ENCODE data around the gene SUSD2. TPM values are rescaled to one million over a fixed set of nuclear protein-coding genes. Genes with fewer than 3 reads are reported as not detected.
A peak's percentile ranks its signal among the peaks of the same experiment; 100 is the strongest.
"Not testable (repeated sequence)": the region's sequence is repeated elsewhere in the genome, so short reads cannot be mapped to it uniquely, and the experiment has no call there.

SUSD2 gene
- polyA plus RNA-seq, 3 donors from 2014 or later = 0.07 to 0.14 TPM; not detected in 1

DNA sequence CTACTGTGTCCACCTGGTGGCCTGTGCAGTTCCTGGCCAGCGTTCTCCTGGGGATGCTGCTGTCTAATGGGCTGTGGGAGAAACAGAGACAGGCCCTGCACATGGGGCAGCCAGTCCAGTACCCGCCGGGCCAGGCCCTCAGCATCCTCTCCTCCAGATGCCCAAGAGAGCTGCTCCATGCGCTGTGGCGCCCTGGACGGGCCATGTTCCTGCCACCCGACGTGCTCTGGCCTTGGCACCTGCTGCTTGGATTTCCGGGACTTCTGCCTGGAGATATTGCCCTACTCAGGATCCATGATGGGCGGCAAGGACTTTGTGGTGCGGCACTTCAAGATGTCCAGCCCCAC, 1.6 kb downstream of the SUSD2 start:
- not testable (repeated sequence) for H3K9me3 Mint-ChIP-seq; H3K27ac Mint-ChIP-seq; DNase-seq; H3K4me3 Mint-ChIP-seq; H3K27me3 Mint-ChIP-seq (ENCODE audit: low read depth in 3 of 3); H3K36me3 Mint-ChIP-seq; H3K4me1 Mint-ChIP-seq

DNA sequence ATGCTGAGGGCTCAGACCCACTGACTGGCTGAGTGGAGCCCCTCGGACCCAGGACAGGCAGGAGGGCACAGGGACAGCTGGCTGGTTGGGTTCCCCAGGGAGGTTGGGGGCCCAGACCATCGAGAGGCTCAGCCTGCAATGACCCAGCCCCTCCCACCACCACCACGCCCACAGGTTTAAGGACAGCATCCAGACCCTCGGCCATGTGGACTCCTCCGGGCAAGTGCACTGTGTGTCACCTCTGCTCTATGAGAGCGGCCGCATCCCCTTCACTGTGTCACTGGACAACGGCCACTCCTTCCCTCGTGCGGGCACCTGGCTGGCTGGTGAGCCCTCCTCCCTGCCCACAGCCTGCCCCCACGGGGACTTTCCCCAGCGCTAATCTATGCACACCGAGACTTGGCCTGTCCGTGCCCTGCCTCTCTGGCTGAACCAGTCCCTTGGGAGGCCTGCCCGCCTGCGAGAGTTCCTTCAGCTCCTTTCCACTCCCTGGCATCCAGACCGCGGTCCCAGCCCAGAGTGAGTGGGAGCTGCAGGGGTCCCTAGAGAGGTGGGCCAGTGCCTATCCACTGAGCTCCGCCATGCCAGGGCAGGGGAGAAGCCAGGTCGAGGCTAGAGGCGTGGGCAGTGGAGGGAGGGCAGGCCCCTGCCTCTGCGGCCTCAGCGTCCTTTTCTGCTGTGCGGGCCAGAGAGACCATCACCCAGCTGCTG, 2.2 kb downstream of the SUSD2 start:
- DNase-seq = no peak
- Mint-ChIP-seq H3K36me3 (no peaks in the 10 kb centered on the region), H3K27ac (no peak overlapping the region), H3K4me1 (no peaks in the 10 kb centered on the region), H3K27me3 (ENCODE audit: low read depth in 3 of 3) (peaks cover 0 to 5% (median 4%) of the 10 kb centered on the region in 3 donors), H3K9me3 (no peaks in the 10 kb centered on the region), H3K4me3 (no peak overlapping the region)

DNA sequence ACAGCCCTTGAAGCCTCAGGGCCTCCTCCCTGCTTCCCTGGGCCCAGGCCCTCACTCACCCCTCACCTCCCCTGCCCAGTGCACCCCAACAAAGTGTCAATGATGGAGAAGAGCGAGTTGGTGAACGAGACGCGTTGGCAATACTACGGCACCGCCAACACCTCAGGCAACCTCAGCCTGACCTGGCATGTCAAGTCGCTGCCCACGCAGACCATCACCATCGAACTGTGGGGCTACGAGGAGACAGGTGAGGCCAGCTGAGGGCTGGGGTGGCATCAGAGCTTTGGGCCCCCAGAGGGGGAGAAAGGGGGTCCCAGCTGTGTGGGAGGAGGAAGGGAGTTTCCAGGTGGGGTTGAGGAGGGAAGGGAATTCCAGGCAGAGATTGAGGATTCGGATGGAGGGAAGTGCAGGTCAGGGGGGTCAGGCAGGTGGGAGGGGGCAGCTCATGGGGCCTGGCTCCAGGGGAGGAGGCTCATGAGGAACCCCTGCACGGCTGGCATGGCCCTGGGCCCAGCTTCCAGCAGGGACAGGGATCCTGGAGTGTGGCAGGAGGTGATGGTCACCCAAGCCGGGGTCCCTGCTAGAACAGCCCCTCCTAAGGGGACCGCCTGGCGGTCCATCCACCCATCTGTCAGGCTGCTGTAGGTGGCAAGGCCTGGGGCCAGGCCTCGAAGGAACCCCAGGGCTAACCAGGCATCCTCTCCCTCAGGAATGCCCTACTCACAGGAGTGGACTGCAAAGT, 2.9 kb downstream of the SUSD2 start:
- Mint-ChIP-seq H3K27me3 (ENCODE audit: low read depth in 3 of 3) (peaks cover 0 to 5% (median 4%) of the 10 kb centered on the region in 3 donors), H3K4me1 (no peaks in the 10 kb centered on the region), H3K36me3 (no peaks in the 10 kb centered on the region), H3K27ac (no peak overlapping the region), H3K4me3 (no peak overlapping the region), H3K9me3 (no peaks in the 10 kb centered on the region)
- DNase-seq = no peak

DNA sequence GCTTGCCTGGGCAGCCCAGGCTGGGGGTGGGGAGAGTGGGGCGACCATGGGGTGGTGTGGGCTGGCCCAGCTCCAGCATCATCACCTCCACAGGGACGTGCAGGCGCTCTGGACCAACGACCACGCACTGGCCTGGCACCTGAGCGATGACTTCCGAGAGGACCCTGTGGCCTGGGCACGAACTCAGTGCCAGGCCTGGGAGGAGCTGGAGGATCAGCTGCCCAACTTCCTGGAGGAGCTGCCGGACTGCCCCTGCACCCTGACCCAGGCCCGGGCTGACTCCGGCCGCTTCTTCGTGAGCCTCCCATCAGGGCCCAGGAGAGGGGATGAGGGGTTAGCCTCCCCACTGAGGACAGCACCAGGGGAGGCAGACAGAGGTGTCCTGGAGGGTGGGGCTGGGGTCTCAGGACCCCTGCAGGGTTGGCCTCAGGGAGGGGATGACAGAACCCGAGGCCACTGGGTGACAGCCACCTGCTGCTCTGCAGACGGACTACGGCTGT, 3.8 kb downstream of the SUSD2 start:
- DNase-seq = no peak
- Mint-ChIP-seq H3K36me3 (no peaks in the 10 kb centered on the region), H3K4me3 (no peak overlapping the region), H3K9me3 (no peaks in the 10 kb centered on the region), H3K27me3 (ENCODE audit: low read depth in 3 of 3) (peaks cover 0 to 5% (median 3%) of the 10 kb centered on the region in 3 donors), H3K4me1 (no peaks in the 10 kb centered on the region), H3K27ac (no peak overlapping the region)

DNA sequence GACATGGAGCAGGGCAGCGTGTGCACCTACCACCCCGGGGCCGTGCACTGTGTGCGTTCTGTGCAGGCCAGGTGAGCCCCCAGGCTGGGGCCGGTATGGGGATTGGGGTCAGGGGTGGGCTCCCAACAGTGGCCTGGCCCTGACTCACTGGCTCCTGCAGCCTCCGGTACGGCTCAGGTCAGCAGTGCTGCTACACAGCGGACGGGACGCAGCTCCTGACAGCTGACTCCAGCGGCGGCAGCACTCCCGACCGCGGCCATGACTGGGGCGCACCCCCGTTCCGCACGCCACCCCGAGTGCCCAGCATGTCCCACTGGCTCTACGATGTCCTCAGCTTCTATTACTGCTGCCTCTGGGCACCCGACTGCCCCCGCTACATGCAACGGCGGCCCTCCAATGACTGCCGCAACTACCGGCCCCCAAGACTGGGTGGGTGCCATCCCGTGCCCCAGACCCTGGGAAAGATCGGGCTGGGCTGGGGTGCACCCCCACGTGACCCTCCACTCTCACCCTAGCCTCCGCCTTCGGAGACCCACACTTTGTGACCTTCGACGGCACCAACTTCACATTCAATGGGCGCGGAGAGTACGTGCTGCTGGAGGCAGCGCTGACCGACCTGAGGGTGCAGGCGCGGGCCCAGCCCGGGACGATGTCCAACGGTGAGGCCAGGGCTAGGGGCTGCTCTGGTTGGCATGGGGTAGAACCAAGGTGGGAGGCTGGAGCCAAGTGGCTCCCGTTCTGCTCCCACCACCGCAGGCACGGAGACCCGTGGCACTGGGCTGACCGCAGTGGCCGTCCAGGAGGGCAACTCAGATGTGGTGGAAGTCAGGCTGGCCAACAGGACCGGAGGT, 4.4 kb downstream of the SUSD2 start:
- Mint-ChIP-seq H3K9me3 (no peaks in the 10 kb centered on the region), H3K36me3 (no peaks in the 10 kb centered on the region), H3K4me1 (no peaks in the 10 kb centered on the region), H3K4me3 (no peak overlapping the region), H3K27ac (no peak overlapping the region), H3K27me3 (ENCODE audit: low read depth in 3 of 3) (peaks cover 0 to 5% (median 3%) of the 10 kb centered on the region in 3 donors)
- DNase-seq = no peak

DNA sequence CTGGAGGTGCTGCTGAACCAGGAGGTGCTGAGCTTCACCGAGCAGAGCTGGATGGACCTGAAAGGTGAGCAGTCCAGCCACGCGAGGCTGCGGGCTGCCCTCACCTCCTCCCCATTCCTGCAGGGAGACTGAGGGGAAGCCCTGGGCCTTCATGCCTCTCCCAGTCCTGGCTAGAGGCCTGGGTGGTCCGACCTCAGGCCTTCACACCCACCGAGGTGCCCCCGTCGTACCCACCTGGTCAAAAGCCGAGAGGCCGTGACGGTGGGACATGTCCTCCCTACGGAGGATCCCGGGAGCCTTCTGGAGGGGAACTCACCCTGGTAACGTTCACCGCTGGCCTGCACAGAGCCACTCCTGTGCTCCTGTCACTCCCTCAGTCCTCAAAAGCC, 5.1 kb downstream of the SUSD2 start:
- peaks cover 0 to 4% (median 3%) of the 10 kb centered on the region in 3 donors for H3K27me3 Mint-ChIP-seq (ENCODE audit: low read depth in 3 of 3)
- no peak overlapping the region for H3K27ac Mint-ChIP-seq
- H3K4me1 Mint-ChIP-seq = no peaks in the 10 kb centered on the region
- H3K9me3 Mint-ChIP-seq = no peaks in the 10 kb centered on the region
- no peaks in the 10 kb centered on the region for H3K36me3 Mint-ChIP-seq
- no peak overlapping the region for H3K4me3 Mint-ChIP-seq
- no peak for DNase-seq

DNA sequence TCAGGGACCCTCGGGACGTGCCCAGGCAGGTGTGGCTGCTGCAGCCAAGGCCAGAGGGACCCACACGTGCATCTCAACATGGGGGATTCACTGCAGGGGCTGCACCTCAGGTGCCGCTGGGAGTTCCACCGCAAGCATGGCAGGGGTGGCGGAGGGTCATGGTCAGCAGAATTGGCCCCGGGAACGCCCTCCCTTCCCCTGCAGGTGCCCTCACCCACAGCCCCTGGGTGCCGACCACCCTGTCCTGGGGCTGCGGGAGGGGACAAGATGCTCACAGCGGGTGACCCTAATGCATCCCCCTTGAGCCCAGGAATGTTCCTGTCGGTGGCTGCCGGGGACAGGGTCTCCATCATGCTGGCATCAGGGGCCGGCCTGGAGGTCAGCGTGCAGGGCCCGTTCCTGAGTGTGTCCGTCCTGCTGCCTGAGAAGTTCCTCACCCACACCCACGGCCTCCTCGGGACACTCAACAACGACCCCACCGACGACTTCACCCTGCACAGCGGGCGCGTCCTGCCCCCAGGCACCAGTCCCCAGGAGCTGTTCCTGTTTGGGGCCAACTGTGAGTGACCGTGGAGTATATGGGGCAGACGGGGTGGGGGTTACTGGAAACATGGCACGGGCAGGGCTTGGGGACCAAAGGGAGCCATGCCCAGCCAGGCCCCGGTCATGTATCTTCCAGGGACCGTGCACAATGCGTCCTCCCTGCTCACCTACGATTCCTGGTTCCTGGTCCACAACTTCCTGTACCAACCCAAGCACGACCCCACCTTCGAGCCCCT, 5.8 kb downstream of the SUSD2 start:
- Mint-ChIP-seq H3K27me3 (ENCODE audit: low read depth in 3 of 3) (peaks cover 0 to 5% (median 3%) of the 10 kb centered on the region in 3 donors), H3K9me3 (no peaks in the 10 kb centered on the region), H3K4me1 (no peaks in the 10 kb centered on the region), H3K4me3 (no peak overlapping the region), H3K36me3 (no peaks in the 10 kb centered on the region), H3K27ac (no peak overlapping the region)
- DNase-seq = no peak

DNA sequence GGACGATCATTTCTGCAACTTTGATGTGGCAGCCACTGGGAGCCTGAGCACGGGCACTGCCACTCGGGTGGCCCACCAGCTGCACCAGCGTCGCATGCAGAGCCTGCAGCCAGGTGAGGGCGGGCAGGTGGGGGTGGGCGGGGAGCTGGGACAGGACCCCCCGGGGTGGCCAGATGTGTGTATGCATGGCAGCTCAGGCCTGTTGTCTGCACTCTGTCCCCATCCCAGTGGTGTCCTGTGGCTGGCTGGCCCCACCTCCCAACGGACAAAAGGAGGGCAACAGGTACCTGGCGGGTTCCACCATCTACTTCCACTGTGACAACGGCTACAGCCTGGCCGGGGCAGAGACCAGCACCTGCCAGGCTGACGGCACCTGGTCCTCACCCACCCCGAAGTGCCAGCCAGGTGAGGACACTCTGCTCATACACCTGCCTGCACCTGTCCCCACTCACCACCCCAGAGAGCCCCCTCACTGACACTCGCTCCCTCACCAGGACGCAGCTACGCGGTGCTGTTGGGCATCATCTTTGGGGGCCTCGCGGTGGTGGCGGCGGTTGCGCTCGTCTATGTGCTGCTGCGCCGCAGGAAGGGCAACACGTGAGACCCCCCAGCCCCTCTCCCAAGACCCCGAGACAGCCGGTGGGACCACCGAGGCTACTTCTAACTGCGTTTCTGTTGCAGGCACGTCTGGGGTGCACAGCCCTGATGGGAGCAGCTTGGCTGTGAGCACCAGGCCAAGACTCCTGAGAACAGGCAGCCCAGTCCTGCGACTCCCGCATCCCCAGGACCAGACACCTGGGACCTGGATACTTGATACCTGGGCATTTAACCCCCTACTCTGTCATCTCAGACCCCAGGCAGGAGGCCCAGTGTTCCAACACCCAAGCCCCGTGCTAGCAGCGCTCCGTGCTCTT, 6.7 kb downstream of the SUSD2 start:
- H3K27me3 Mint-ChIP-seq (ENCODE audit: low read depth in 3 of 3) = peaks cover 0 to 7% (median 2%) of the 10 kb centered on the region in 3 donors
- DNase-seq = no peak

DNA sequence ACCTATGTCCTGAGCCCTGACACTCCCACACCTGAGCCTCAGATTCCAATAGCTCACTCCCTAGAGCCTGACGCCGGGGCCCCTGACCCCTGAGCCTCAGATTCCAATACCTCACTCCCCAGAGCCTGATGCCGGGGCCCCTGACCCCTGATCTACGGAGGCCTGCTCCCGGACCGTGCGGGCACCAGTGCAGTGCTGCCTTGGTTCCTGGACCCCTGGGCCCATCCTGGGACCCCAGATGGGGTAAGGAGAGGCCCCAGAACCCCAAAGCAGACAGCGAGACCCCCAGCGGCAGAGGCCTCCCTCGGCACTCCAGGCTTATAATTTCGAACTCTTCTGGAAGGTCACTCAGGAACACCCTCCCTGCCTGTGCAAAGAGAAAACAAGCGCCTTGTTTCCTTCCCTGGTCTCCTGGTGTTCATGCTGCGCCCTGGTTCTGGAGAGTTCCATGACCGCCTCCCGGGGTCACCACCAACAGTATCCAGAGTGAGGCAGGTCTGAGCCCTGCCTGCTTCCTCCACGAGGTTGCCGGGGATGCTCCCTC, 7.5 kb downstream of the SUSD2 start:
- Mint-ChIP-seq H3K36me3 (no peaks in the 10 kb centered on the region), H3K4me3 (no peak overlapping the region), H3K27ac (no peak overlapping the region), H3K4me1 (no peaks in the 10 kb centered on the region), H3K27me3 (ENCODE audit: low read depth in 3 of 3) (peaks cover 0 to 7% (median 2%) of the 10 kb centered on the region in 3 donors), H3K9me3 (no peaks in the 10 kb centered on the region)
- no peak for DNase-seq

More for the DNA sequence above, 6.7 kb downstream of the SUSD2 start:
- Mint-ChIP-seq H3K4me1 (no peaks in the 10 kb centered on the region), H3K4me3 (no peak overlapping the region), H3K36me3 (no peaks in the 10 kb centered on the region), H3K27ac (no peak overlapping the region), H3K9me3 (no peaks in the 10 kb centered on the region)

DNA sequence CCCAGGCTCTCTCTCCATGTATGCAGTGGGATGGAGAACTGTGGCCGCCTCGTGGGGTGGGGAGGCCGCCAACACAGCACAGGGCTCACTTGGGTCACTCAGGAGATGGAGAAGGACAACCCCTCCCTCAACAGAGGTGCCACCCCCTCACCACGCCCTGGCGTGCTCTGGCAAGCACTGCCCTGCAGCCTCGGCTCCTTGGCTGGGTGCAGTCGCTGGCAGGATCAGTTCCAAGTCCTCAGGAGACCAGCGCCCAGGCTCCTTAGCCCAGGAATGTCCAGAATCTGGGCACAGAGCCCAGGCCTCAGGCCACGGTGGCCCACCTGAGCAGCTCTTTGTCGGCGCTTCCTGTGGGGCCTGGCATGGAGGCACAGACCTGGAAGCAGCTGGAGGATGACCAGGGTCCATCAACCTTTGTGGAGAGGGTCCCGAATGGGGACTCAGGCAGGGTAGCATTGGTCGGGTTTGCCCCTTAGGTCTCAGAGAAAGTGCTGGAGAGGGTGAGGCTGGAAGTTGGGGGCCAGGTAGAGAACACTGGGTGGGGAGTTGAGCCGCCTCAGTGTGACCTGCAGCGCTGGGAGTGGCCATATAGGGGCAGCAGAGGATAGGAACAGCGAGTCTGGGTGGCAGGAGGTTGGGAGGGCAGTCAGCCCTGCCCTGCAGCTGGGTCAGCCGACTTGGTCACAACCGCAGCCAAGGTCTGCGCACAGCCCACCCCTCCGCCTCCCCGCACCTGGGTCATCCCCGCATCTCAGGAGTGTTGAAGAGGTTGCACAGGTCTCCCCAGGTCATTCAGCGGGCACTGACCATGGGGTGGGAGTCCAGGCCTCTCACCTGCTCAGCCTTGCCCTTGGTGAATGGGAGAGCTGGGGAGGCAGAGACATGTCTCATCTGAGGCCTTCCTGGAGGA, 8.2 kb downstream of the SUSD2 start:
- Mint-ChIP-seq H3K36me3 (no peaks in the 10 kb centered on the region), H3K27me3 (ENCODE audit: low read depth in 3 of 3) (peaks cover 0 to 7% (median 0%) of the 10 kb centered on the region in 3 donors), H3K9me3 (no peaks in the 10 kb centered on the region), H3K4me3 (no peak overlapping the region), H3K4me1 (no peaks in the 10 kb centered on the region), H3K27ac (no peak overlapping the region)
- DNase-seq = peak in 1 of 3 donors; percentile 19

DNA sequence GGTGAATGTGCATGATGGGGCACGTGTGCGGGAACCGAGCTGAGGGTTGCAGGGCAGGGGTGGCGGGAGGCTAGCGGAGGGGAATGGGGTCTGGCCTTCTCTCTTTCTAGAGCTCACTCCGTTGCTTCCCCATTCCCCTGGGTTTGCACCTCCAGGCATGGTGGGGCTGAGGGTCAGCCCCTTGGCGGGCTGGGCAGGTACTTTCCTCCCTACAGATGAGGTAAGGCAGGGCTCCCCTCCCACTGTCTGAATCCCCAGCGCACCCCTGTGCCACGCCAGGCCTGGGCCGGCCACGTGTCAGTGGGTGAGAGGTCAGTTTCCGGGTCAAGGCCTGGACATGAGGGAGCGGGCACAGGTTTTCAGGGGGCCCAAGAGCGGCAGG, 8.9 kb downstream of the SUSD2 start:
- H3K27me3 Mint-ChIP-seq (ENCODE audit: low read depth in 3 of 3) = peaks cover 0 to 7% (median 0%) of the 10 kb centered on the region in 3 donors
- H3K4me3 Mint-ChIP-seq = no peak overlapping the region
- H3K4me1 Mint-ChIP-seq = no peaks in the 10 kb centered on the region
- DNase-seq = no peak
- no peaks in the 10 kb centered on the region for H3K9me3 Mint-ChIP-seq
- no peak overlapping the region for H3K27ac Mint-ChIP-seq
- H3K36me3 Mint-ChIP-seq = no peaks in the 10 kb centered on the region
